Measurements from ENCODE around the gene PLEKHG4.

The PLEKHG4 gene

DNA sequence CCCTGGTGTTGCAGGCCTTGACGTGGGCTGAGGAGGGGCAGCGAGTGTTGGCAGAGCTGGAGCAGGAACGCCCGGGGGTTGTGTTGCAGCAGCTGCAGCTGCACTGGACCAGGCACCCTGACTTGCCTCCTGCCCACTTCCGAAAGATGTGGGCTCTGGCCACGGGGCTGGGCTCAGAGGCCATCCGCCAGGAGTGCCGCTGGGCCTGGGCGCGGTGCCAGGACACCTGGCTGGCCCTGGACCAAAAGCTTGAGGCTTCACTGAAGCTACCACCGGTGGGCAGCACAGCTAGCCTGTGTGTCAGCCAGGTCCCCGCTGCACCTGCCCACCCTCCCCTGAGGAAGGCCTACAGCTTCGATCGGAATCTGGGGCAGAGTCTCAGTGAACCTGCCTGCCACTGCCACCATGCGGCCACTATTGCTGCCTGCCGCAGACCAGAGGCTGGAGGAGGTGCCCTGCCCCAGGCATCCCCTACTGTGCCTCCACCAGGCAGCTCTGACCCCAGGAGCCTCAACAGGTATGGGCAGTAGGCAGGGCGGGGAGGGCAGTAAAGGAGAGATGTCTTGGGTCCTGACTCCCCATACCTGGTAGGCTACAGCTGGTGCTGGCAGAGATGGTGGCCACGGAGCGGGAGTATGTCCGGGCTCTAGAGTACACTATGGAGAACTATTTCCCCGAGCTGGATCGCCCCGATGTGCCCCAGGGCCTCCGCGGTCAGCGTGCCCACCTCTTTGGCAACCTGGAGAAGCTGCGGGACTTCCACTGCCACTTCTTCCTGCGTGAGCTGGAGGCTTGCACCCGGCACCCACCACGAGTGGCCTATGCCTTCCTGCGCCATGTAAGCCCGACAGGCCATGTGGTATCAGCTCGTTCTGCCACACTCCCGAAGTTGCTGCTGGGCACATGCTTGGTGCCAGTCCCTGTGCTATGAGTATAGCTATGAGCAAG is 5.6 kb downstream of the PLEKHG4 start:
- in situ Hi-C loops (cut with HindIII; ENCODE audit: low sequenced_read_pairs) = loop anchor here (5.0 kb wide), 1 partner anchor 82 kb away; no protein-coding TSS in a partner anchor

DNA sequence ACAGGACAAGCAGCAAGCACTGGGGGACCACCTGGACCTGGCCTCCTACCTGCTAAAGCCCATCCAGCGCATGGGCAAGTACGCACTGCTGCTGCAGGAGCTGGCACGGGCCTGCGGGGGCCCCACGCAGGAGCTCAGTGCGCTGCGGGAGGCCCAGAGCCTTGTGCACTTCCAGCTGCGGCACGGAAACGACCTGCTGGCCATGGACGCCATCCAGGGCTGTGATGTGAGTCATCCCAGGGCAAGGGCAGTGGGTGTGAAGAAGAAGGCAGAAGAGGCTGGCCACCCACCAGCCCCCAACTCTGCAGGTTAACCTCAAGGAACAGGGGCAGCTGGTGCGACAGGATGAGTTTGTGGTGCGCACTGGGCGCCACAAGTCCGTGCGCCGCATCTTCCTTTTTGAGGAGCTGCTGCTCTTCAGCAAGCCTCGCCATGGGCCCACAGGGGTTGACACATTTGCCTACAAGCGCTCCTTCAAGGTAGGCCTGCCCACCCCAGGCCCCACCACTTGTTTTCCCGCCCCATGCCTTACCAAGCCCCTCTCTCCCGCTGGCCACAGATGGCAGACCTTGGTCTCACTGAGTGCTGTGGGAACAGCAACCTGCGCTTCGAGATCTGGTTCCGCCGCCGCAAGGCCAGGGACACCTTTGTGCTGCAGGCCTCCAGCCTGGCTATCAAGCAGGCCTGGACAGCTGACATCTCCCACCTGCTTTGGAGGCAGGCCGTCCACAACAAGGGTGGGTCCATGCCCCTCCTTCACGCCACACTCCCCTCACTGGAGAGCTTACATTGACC is 7.3 kb downstream of the PLEKHG4 start:
- in situ Hi-C loops (cut with HindIII; ENCODE audit: low sequenced_read_pairs) = no loop called here

DNA sequence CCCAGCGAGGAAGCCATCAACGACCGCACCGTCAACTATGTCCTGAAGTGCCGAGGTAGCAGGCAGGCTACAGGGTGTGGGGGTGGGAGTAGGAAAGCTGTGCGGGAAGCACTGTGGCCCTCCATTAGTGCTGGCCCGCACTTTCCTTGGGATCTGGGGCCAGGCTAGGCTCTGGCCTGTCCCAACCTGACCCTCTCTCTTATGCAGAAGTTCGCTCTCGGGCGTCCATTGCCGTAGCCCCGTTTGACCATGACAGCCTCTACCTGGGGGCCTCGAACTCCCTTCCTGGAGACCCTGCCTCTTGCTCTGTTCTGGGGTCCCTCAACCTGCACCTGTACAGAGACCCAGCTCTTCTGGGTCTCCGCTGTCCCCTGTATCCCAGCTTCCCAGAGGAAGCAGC is 8.6 kb downstream of the PLEKHG4 start:
- in situ Hi-C loops (cut with HindIII; ENCODE audit: low sequenced_read_pairs) = no loop called here

DNA sequence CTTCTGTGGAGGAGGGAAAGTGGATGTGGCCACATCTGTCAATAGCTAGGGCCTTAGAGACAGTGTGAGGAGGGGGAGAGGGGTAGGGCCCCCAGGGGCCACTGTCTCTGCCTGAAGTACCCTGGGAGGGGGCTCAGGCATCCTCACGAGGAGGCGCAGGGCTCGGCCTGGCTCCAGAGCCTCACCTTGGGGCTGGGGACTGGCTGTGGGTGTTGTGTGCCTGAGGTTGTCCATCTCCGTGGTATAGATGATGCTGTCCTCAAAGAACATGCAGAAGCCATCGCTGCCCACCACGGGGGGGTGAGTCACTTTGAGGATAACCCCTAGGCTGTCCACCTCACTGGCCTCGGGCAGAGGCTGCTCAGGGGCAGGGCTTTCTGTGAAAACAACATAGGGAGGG is 12.1 kb downstream of the PLEKHG4 start:
- in situ Hi-C loops (cut with HindIII; ENCODE audit: low sequenced_read_pairs) = no loop called here

DNA sequence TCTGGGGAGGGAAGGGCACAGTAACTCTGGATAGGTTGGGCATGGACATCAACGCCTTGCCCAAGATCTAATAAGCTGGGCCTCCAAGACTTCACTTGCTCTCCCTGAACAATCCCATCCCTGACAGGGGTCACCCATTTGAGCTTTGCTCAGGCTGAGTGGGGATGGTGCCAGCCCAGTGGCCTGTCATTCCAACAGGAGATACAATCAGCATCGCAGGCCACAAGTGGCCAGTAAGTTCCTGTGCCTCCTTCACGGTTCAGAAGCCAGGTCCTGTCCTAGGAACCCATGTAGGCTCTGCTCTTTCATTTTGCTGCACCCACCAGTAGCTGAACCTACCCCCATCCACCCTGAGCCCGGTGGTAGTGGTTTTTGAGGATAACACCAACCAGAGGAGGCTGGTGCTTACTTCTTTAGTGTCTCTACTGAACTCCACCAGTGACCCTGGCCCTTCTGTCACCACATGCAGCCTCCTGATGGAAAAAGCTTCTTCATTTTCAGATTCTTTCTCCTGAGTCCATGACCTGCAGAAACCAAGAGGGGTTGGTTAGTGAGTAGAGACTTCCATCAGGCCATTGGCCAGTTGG is 14.9 kb downstream of the PLEKHG4 start:
- in situ Hi-C loops (cut with HindIII; ENCODE audit: low sequenced_read_pairs) = no loop called here

DNA sequence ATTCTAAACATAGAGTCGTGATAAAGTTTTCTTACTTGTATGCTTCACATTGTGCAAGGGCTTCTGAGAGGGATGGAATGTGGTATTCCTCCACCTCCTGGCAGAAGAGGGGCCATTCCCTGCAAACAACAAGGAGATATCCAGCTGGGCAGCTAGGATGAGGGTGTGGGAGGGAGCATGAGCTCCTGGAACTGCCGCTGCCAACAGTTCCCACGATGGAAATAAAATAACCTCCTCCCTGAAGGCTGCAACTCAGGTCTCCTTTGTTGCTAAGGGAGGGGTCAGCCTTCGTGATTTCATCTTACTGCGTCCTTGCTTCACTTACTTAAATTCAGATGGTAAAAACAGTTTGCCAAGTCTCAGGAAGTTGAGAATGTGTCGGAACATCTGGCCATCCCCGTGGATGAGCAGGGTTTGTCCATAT is 15.6 kb downstream of the PLEKHG4 start:
- in situ Hi-C loops (cut with HindIII; ENCODE audit: low sequenced_read_pairs) = no loop called here

DNA sequence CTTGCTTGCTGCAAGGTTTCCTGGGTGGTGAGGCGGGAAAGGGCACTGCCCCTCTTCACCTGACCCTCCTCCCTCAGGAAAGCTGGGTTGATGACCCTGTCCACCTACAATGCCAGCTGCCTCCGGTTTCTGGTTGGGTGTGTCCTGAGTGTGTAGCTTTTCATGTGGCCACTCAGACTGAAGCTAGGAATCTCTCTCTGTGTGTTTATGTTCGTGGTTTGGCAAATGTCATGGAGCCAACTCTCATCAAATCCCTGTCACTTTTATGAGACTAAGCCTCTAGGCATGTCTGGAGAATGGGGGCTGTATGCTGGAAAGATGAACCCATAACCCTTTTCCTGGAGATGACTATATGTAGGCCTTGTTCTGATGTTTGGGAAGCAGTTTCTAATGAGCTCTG is 17.1 kb downstream of the PLEKHG4 start:
- in situ Hi-C loops (cut with HindIII; ENCODE audit: low sequenced_read_pairs) = no loop called here

DNA sequence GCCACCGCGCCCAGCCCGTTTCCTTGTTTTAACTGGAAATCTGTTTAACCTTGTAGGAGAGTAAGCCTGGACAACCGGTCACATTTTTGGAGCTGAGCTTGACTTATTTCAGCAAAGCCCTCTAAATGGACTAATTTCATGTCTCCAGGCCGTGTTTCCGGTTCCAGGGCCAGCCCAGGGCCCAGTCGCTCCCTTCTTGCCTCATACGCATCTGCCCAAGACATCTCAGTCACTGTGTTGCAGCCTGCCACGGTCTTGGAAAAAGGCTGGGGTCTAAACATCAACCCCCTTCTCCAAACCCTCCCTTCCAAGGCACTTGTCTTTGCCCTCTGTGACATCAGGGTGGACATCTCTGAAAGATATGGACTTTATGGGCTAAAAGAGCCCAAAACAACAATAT is 18.9 kb downstream of the PLEKHG4 start:
- in situ Hi-C loops (cut with HindIII; ENCODE audit: low sequenced_read_pairs) = no loop called here

DNA sequence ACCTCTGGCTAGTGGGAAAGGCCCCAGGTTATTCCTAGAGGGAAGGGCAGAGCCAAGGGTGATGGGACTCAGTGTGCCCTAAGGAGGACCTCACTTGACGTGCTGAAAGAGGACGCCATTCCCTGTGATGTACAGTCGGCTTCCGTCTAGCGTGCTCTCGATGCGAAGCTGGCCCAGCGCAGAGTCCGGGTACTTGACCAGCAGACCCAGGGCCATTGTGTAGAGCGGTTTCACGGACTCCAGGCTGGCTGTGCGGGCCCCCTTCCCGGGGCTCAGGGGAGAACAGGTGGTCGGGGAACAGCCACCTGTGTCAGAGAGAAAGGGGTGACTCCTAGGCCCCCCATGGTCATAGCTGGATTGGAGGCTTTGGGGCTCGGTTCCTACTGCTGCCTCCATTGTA is 19.9 kb downstream of the PLEKHG4 start:
- in situ Hi-C loops (cut with HindIII; ENCODE audit: low sequenced_read_pairs) = no loop called here

DNA sequence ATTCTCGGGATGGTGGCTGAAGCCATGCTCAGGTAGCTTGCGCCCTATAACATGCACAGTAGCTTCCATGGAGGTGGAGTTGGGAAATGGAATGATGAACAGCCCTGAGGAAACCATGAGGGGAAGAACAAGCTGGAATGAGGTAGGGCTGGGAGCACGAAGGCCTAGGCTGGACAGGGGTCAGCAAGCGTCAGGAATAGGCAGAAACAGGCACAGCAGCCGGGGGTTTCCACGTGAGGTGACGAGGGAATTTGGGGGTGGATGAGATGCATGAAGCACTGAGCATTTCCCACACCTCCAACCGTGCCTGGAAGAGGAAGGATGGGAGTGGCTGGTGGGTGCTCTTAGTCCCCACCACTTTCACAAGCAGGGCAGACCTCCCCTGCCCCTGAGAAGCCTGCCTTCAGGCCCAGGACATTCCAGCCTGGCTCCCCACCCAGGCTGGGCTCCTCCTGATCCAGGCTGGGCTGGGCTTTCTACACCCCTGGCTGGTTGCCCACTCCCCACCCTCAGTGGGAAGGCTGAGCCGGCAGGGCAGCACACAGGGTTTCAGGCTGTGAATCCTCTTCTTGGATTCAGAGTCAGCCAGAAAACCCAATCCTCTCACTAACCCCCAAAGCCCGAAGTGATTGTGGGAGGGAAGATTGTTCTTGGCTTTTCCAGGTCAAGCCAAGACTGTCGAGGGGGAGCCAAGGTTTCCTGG is 21.9 kb downstream of the PLEKHG4 start:
- in situ Hi-C loops (cut with HindIII; ENCODE audit: low sequenced_read_pairs) = no loop called here

DNA sequence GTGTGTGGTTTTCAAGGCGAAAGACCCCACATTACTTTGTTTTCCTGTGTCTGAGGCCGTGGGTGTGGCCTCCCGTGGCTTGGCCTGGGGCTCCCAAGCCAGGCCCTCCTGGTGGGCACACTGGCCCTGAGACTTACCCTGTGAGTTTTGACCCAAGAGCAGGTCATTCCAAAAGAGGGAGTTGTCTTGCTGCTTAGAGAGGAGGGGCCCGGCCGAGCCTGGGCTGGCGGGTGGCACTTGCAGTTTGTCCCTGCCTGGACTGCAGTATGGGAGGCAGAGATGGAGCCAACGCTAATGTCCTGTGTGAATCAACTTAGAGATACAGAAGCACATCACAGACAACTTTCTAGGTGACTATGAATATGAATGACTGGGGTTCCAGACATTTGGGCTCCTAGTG is 22.7 kb downstream of the PLEKHG4 start:
- in situ Hi-C loops (cut with HindIII; ENCODE audit: low sequenced_read_pairs) = no loop called here

DNA sequence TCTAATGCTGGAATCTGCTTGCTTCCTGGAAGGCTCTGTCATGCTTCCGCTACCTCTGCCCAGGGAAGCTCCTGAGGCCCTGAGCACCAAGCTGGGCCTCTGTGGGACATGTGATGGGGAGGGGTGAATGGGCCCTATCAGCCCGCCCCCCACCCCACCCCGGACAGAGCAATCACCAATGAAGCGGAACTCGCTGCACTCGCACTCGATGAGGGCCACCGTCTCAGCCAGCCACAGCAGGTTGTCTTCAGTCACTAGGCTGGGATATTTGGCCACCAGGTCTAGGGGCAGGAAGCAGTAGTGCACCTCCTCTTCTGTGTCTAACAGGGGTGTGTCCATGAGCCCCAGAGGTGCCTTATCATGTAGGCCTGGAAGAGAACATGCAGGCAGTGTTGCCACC is 23.6 kb downstream of the PLEKHG4 start:
- in situ Hi-C loops (cut with HindIII; ENCODE audit: low sequenced_read_pairs) = no loop called here

DNA sequence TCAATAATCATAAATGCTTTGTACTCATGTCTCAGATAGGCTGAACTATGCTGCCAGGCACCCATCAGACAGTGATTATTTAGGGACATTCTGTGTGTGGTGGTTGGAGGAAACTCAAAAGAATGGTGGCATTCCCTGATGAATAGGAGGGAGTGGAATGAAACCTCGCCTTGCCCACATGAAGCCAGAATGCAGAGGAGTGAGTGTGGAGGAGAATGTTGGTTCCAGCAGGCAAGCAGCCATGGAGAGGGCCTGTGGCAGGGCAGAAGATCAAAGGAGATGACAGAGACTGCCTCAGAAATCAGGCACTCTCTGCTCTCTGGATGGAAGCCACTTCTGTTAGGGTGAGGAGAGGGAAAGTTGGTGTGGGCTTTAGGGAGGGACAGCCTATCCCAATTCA is 24.7 kb downstream of the PLEKHG4 start:
- in situ Hi-C loops (cut with HindIII; ENCODE audit: low sequenced_read_pairs) = no loop called here

DNA sequence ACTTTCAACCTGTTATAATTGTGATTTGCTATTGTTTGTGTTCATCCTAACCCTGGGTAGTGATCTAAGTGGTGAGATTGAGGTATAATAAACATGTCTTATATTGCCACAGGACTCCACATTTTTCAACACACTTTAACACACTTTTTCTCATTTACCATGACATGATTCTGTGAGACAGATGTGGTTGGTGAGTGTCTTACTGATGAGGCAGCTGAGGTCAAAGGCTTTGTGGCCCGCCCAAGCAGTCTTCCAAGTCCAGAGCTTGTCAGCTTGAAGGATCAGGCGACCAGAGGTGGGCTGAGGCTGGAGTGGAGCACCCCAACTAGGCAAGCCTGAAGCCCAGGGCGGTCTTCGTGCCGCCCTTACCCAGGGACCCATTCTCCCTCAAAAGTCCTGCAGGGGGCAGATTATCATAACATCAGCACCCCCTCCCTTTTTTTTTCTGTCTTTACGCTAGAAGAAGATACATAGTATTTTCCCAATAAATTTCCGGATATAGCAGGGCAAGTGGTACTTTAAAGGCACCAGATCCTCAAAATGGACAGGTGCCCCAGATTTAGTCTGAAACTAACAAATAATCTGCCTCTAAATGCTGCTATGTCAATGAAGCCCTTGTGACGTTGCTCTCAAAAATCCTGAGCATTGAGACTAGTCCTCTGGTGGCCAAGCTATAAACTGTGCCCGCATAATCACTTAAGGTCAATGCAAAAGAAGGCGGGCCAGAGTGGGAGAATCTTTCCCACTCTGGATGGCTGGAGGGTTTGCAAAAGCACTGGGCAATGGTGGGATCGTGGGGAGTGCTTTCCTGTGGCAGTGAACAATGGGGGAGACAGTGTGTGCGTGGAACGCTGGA is 26.1 kb downstream of the PLEKHG4 start:
- in situ Hi-C loops (cut with HindIII; ENCODE audit: low sequenced_read_pairs) = no loop called here

DNA sequence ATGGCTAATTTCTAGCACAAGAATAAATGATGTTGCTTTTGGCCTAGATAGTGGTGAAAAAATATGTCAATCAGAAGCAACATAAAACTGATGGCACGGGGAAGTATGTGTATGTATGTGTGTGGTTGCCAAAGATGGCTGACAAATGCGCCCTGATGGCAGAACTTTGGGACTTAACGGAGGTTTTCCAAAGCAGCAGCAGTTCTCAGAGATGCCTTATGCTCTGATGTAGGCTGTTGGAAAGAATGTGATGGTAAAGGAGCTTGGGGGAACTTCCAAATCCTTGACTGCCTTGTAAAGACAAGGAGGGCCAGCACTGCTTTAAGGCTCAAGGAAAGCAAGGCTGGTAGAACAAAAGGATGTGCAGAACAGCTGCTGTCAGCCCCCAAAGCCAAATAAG is 31.2 kb downstream of the PLEKHG4 start:
- in situ Hi-C loops (cut with HindIII; ENCODE audit: low sequenced_read_pairs) = no loop called here

DNA sequence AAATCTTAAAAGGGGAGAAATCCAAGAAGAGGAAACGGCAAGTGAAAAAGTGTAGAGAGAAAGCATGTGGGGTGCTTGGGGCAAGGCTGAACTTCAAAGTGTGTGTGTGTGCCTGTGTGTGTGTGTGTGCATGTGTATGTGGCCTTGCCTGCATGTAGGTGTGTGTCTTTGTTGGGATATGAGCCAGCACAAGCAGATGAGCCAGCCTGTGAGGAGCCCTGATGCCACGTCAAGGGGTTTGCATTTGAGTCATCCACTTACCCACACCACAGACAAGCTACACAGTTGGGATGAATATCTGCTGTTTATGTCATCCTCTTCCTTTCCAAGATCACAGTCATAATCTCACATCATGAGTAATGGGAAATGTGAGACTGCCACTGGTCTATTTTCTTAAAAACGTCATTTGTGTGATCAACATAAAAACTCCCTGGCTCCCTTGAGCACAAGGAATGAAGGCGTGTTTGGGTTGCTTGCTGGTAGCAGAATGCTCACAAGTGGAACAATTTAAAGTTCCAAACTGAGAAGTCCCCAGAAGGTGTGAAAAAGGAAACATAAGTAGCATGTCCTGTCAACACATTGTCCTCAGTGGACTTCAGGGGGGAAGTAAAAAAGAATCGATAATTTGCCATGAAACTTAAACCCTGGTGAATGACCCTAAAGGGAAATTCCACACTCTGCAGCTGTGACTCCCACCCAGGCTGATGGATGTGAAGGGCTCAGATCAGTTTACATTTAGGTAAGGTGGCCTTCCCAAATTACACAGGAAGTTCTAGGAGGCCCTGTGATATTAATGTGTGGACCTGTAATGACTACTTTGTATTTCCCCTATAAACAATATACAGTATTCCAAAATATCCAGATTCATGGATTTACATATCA is 32.5 kb downstream of the PLEKHG4 start:
- in situ Hi-C loops (cut with HindIII; ENCODE audit: low sequenced_read_pairs) = no loop called here

DNA sequence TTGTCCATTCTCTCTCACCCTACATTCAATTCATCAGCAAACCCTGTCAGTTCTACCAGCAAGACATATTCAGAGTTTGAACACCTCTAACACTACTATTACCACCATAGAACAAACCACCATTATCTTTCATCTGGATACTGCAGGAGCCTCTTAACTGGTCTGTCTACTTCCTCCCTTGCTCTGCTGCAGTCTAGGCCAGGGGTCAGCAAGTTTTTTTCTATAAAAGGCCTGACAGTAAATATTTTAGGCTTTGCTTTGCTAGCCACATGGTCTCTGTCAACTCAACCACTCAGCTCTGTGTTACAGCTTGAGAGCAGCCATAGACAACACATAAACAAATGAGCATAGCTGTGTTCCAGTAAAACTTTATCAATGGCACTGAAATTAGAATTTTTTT is 33.4 kb downstream of the PLEKHG4 start:
- in situ Hi-C loops (cut with HindIII; ENCODE audit: low sequenced_read_pairs) = no loop called here

DNA sequence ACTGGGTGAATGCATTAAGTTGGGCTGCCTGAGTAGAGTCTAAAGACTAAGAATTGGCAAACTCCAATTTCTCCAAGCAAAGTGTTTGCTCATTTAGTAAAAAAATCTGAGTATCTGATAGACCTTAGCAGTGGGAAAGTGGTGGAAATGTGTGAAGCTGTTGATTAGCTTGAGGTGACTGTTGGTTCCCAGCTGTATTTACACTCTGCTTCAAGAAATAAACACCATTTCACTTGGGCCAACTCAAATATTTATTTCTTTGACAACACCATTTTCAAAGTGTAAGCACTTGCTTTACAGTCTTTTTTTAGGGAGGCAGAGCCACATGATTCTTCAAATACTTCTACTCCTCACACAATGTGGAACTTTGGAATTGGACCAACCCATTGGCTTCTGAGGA is 38.5 kb downstream of the PLEKHG4 start:
- in situ Hi-C loops (cut with HindIII; ENCODE audit: low sequenced_read_pairs) = no loop called here

DNA sequence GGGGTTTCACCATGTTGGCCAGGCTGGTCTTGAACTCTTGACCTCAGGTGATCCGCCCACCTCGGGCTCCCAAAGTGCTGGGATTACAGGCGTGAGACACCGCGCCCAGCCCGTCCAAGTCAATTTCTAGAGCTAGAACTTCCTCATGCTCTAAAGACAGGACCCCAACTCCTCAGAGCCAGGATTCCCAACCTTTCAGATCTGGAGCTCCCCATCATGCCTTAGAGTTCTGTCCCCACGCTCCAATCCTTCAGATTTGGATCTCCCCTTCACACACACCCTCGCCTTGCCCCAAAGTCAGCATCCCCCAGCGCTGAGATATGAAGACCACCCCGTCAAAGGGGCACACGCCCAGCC is 46.8 kb downstream of the PLEKHG4 start:
- in situ Hi-C loops (cut with HindIII; ENCODE audit: low sequenced_read_pairs) = no loop called here
